Karpas-422 (cell line): Measurements from ENCODE around the gene ARF3. TPM values are rescaled to one million over a fixed set of nuclear protein-coding genes. Genes with fewer than 3 reads are reported as not detected.

Experiments used
- DNase-seq: peaks from one replicate; pipeline ENCODE4 v3.0.0-alpha.2; 2015
- H2AFZ ChIP-seq: fragments of 200-600 bp; sonication (generic); 2 replicates; pipeline ENCODE4 v1.6.1; 2014; ENCODE audit warnings: antibody characterized with exemption, low read length, mixed read lengths
- H3K27ac ChIP-seq: fragments of 200-600 bp; sonication (generic); 2 replicates; pipeline ENCODE4 v1.5.1; 2014; ENCODE audit warnings: mild to moderate bottlenecking, low read length, moderate library complexity
- H3K27me3 ChIP-seq: fragments of 200-600 bp; sonication (generic); 2 replicates; pipeline ENCODE4 v1.6.1; 2014; ENCODE audit warnings: low read length, mixed read lengths
- H3K36me3 ChIP-seq: fragments of 200-600 bp; sonication (generic); 2 replicates; pipeline ENCODE4 v1.6.1; 2014; ENCODE audit warnings: low read length, mixed read lengths; ENCODE audit not compliant: insufficient read depth
- H3K4me1 ChIP-seq: fragments of 200-600 bp; sonication (generic); 2 replicates; pipeline ENCODE4 v1.6.1; 2014; ENCODE audit warnings: mild to moderate bottlenecking, low read length, mixed read lengths
- H3K4me2 ChIP-seq: fragments of 200-600 bp; sonication (generic); 2 replicates; pipeline ENCODE4 v1.6.1; 2014; ENCODE audit warnings: low read length, low read depth, mild to moderate bottlenecking; ENCODE audit not compliant: poor library complexity, severe bottlenecking
- H3K4me3 ChIP-seq: fragments of 200-600 bp; sonication (generic); 2 replicates; pipeline ENCODE4 v1.5.1; 2014; ENCODE audit warnings: mild to moderate bottlenecking, antibody characterized with exemption, low read length, mixed read lengths
- H3K79me2 ChIP-seq: fragments of 200-600 bp; sonication (generic); 2 replicates; pipeline ENCODE4 v1.6.1; 2014; ENCODE audit warnings: mild to moderate bottlenecking, low read length, mixed read lengths
- H3K9ac ChIP-seq: fragments of 200-600 bp; sonication (generic); 2 replicates; pipeline ENCODE4 v1.6.0; 2014; ENCODE audit warnings: low read length
- H3K9me2 ChIP-seq: fragments of 200-600 bp; sonication (generic), shearing (Covaris generic); replicated peaks from 2 replicates; pipeline ENCODE4 v1.6.0; 2014; ENCODE audit warnings: mild to moderate bottlenecking, low read length, moderate library complexity; ENCODE audit not compliant: insufficient read depth
- H3K9me3 ChIP-seq: fragments of 300-700, 200-600 bp; sonication (generic); 2 replicates; pipeline ENCODE4 v1.6.1; 2014; ENCODE audit warnings: low read length, mixed read lengths
- H4K20me1 ChIP-seq: fragments of 200-600 bp; sonication (generic); 2 replicates; pipeline ENCODE4 v1.6.1; 2014; ENCODE audit warnings: mild to moderate bottlenecking, antibody characterized with exemption, low read length, low read depth; ENCODE audit not compliant: insufficient read depth
- total RNA-seq: library from RNA; depleted of rRNA; stranded (reverse); fragments of >200 nt; shearing (Covaris generic); gene quantifications from 2 replicates; pipeline ENCODE4 v1.2.3, GENCODE V29; 2014; ENCODE audit warnings: low replicate concordance

ARF3 gene
- total RNA-seq, 1 experiment from 2014 or later, result 57.5 TPM

GRCh38 chr12:48978741-48979601, 21.7 kb upstream of the ARF3 start:
- peak overlapping the region; percentile 45 for H3K9ac ChIP-seq
- no peak for DNase-seq
- peak overlapping the region; percentile 24; the same call in 1 of the 2 replicates for H2AFZ ChIP-seq
- peaks cover 10% of the 10 kb centered on the region for H3K4me1 ChIP-seq
- H4K20me1 ChIP-seq, result no peaks in the 10 kb centered on the region
- H3K4me3 ChIP-seq, result peak overlapping the region; percentile 47; the same call in 1 of the 2 replicates
- H3K9me3 ChIP-seq, result no peaks in the 10 kb centered on the region
- no peaks in the 10 kb centered on the region for H3K36me3 ChIP-seq
- peak overlapping the region; percentile 57 for H3K4me2 ChIP-seq
- H3K27ac ChIP-seq, result no peak overlapping the region
- H3K9me2 ChIP-seq, result no peaks in the 10 kb centered on the region
- H3K79me2 ChIP-seq, result no peaks in the 10 kb centered on the region
- no peaks in the 10 kb centered on the region for H3K27me3 ChIP-seq

- Histone ChIP-seq H3K79me2 (no peaks in the 10 kb centered on the region), H2AFZ (no peak within 1 kb of the TSS), H3K9me2 (no peaks in the 10 kb centered on the region), H3K36me3 (no peaks in the 10 kb centered on the region), H3K4me3 (peak within 1 kb of the TSS; percentile 47; the same call in 1 of the 2 replicates), H3K27ac (no peak within 1 kb of the TSS), H3K27me3 (no peaks in the 10 kb centered on the region), H3K9ac (peak within 1 kb of the TSS; percentile 45), H4K20me1 (no peaks in the 10 kb centered on the region), H3K4me2 (peak within 1 kb of the TSS; percentile 57), H3K9me3 (no peaks in the 10 kb centered on the region), H3K4me1 (peaks cover 10% of the 10 kb centered on the region)
- DNase-seq, result no peak
These were observed 21.0 kb upstream of the ARF3 start, which contains the start of gene WNT1 for GRCh38 chr12:48978291-48978740. WNT1 (plus strand) TSS chr12:48978322; CDS start chr12:48978651, 329 bp downstream.

DNA sequence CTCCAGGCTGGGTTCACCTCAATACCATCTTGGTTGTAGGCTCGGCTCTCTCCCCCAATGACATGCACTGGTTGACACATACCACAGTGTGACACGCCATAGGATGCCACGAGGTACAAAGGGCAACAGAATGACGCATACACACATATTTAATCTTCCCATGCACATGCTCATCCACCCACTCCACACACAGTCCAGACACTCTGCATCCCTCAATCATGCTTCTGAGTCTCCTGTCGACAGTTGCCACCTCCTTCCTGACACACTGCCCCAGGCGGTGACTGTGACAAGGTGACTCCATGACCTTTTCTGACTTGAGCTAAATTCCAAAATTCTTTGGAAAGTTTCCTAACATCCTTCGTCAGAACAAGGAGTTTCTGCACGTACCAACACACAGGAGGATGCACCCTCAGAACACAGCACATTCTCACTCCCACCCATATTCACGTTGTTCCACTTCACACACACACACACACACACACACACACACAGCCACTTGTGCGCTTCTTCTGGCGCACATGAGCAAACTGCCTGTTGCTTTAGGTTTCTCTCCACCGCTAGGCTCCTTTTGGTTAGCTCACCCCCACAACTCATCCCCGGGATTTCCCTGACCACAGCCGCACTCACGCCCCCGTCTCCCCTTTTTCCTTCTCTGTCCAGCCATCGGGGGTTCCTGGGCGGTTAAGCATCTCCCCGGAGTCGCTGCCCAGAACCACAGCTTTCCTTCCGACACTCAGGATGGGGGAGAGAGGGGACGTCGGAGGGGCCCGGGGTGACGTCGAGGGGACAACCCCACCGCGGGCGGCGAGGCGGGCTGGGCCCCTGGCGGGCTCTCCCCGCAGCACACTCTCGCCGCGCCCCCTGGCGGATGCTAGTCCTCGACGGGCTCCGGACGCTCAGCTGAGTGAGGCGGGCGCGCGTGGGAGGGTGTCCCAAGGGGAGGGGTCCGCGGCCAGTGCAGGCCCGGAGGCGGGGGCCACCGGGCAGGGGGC, 20.3 kb upstream of the ARF3 start:
- Histone ChIP-seq H3K9ac (0 out of 2 replicates have a peak overlapping the region, but pooled peaks have one; percentile 31), H3K27me3 (no peaks in the 10 kb centered on the region), H3K9me3 (no peaks in the 10 kb centered on the region), H2AFZ (no peak overlapping the region), H3K4me1 (peaks cover 10% of the 10 kb centered on the region), H3K79me2 (no peaks in the 10 kb centered on the region), H4K20me1 (no peaks in the 10 kb centered on the region), H3K9me2 (no peaks in the 10 kb centered on the region), H3K4me3 (no peak overlapping the region), H3K27ac (no peak overlapping the region), H3K4me2 (no peak overlapping the region), H3K36me3 (no peaks in the 10 kb centered on the region)
- DNase-seq, result peak; percentile 90

GRCh38 chr12:48973941-48974673, 16.8 kb upstream of the ARF3 start:
- H3K4me3 ChIP-seq, result no peak overlapping the region
- H3K4me2 ChIP-seq, result no peak overlapping the region
- H3K27me3 ChIP-seq, result no peaks in the 10 kb centered on the region
- no peak overlapping the region for H2AFZ ChIP-seq
- H3K4me1 ChIP-seq, result peaks cover 17% of the 10 kb centered on the region
- H4K20me1 ChIP-seq, result no peaks in the 10 kb centered on the region
- no peaks in the 10 kb centered on the region for H3K9me2 ChIP-seq
- DNase-seq, result no peak
- H3K9me3 ChIP-seq, result no peaks in the 10 kb centered on the region
- H3K79me2 ChIP-seq, result no peaks in the 10 kb centered on the region
- no peak overlapping the region for H3K9ac ChIP-seq
- no peak overlapping the region for H3K27ac ChIP-seq
- no peaks in the 10 kb centered on the region for H3K36me3 ChIP-seq

- Histone ChIP-seq H2AFZ (no peak overlapping the region), H3K36me3 (no peaks in the 10 kb centered on the region), H3K27me3 (no peaks in the 10 kb centered on the region), H3K9me3 (no peaks in the 10 kb centered on the region), H3K9me2 (no peaks in the 10 kb centered on the region), H3K4me1 (peaks cover 17% of the 10 kb centered on the region), H4K20me1 (no peaks in the 10 kb centered on the region), H3K79me2 (no peaks in the 10 kb centered on the region), H3K4me2 (no peak overlapping the region), H3K4me3 (no peak overlapping the region), H3K9ac (no peak overlapping the region), H3K27ac (no peak overlapping the region)
- no peak for DNase-seq
These were observed 16.2 kb upstream of the ARF3 start for GRCh38 chr12:48973531-48973930.

- no peak overlapping the region for H3K4me2 ChIP-seq
- H3K9me2 ChIP-seq, result no peaks in the 10 kb centered on the region
- H3K36me3 ChIP-seq, result no peaks in the 10 kb centered on the region
- H3K27ac ChIP-seq, result no peak overlapping the region
- H3K4me3 ChIP-seq, result no peak overlapping the region
- no peaks in the 10 kb centered on the region for H3K9me3 ChIP-seq
- DNase-seq, result no peak
- no peaks in the 10 kb centered on the region for H3K79me2 ChIP-seq
- H3K9ac ChIP-seq, result no peak overlapping the region
- no peaks in the 10 kb centered on the region for H4K20me1 ChIP-seq
- H3K27me3 ChIP-seq, result no peaks in the 10 kb centered on the region
- H2AFZ ChIP-seq, result no peak overlapping the region
- peaks cover 17% of the 10 kb centered on the region for H3K4me1 ChIP-seq
These were observed 15.7 kb upstream of the ARF3 start for GRCh38 chr12:48972952-48973483.

DNA sequence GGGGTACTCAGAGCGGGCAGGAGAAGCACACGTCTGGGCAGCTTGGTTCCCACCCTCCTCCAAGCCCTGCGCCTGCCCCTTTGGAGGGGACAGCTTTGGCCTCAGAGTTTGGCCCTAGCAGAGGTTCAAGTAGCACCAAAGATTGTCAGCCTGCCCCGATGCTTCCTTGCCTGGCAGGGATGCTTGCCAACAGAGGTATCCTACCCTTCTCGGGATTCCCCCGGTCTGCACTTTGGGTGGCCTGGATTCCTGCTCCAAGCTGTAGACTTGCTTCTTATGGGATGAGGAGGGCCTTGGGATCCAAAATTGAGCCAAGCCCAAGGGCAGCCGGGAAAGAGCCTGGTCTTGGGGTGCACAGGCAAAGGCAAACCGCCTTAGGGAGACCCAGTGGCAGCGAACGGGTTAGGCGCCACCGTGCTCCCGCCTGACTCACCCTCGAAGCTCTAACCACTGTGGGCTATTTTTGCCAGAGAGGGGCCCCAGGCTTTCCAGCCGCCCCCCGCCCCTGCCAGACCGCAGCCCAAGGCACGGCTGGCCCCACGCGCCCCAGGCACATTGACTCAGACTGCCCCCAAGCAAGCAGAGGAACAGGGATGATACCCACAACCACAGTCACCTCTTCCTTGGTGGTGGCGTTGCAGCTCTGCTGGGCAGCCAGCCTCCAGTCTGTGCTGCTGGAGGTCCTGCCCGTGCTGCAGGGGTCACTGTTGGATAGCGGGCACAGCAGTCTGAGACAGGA, 15.1 kb upstream of the ARF3 start:
- no peak for DNase-seq
- no peak overlapping the region for H3K4me3 ChIP-seq

More for the DNA sequence above, 15.1 kb upstream of the ARF3 start:
- Histone ChIP-seq H3K4me2 (peak overlapping the region; percentile 70), H3K79me2 (no peaks in the 10 kb centered on the region), H3K9ac (no peak overlapping the region), H3K36me3 (no peaks in the 10 kb centered on the region), H4K20me1 (no peaks in the 10 kb centered on the region), H3K27me3 (no peaks in the 10 kb centered on the region), H3K9me3 (no peaks in the 10 kb centered on the region), H3K4me1 (peaks cover 13% of the 10 kb centered on the region), H3K27ac (no peak overlapping the region), H3K9me2 (no peaks in the 10 kb centered on the region), H2AFZ (no peak overlapping the region)
